ENCODE measurements around the gene UNC45A.

Gene UNC45A

DNA sequence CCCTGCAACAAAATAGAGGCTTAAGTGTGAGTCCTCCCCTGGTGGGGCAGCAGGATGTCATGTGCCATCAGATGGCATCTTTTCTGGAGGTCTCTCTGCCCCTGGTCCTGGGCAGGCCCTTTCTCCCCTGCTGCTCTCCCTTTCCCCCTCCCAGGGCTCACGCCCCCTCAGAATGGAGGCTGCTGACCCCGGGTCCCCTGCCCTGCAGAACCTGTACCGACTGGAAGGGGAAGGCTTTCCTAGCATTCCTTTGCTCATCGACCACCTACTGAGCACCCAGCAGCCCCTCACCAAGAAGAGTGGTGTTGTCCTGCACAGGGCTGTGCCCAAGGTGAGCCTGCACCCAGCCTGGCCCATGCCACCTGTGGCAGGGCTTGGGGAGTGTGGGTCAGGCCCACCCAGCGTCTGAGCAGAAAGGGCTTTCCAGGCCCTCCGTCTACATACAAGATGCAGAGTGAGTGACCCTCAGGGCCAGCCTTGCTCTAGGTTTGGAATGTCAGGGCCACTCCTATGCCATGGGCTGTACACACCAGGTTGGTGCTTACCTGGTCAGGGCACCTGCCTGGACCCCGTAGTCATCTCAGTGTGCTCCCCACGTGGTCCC, 43.6 kb upstream of the UNC45A start:
- TF ChIP-seq, protein P1, sequence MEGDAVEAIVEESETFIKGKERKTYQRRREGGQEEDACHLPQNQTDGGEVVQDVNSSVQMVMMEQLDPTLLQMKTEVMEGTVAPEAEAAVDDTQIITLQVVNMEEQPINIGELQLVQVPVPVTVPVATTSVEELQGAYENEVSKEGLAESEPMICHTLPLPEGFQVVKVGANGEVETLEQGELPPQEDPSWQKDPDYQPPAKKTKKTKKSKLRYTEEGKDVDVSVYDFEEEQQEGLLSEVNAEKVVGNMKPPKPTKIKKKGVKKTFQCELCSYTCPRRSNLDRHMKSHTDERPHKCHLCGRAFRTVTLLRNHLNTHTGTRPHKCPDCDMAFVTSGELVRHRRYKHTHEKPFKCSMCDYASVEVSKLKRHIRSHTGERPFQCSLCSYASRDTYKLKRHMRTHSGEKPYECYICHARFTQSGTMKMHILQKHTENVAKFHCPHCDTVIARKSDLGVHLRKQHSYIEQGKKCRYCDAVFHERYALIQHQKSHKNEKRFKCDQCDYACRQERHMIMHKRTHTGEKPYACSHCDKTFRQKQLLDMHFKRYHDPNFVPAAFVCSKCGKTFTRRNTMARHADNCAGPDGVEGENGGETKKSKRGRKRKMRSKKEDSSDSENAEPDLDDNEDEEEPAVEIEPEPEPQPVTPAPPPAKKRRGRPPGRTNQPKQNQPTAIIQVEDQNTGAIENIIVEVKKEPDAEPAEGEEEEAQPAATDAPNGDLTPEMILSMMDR (IDR thresholded peaks at IDR 0.05), result no peak

- TF ChIP-seq, protein P1 (IDR thresholded peaks at IDR 0.05), result no peak
Measured at GRCh38 chr15:90892023-90892422, 43.1 kb upstream of the UNC45A start.

- TF ChIP-seq, protein P1 (IDR thresholded peaks at IDR 0.05), result no peak
Measured at GRCh38 chr15:90892498-90893174, 42.4 kb upstream of the UNC45A start.

- TF ChIP-seq, protein P1 (IDR thresholded peaks at IDR 0.05), result no peak; the same call in 1 of the 2 replicates
Measured at GRCh38 chr15:90893175-90894090, 41.7 kb upstream of the UNC45A start.

GRCh38 chr15:90895571-90896117, 39.4 kb upstream of the UNC45A start:
- TF ChIP-seq, protein P1 (IDR thresholded peaks at IDR 0.05), result no peak

GRCh38 chr15:90901175-90902039, 33.7 kb upstream of the UNC45A start:
- TF ChIP-seq, protein P1 (IDR thresholded peaks at IDR 0.05), result no peak

All from LNCAP (cell line).